Loucy (cell line): Measurements from ENCODE around the gene CHN2.

Experiments used
- H2AFZ ChIP-seq: fragments of 200-600 bp; sonication (generic); 2 replicates; pipeline ENCODE4 v1.6.0; 2016; ENCODE audit warnings: antibody characterized with exemption, mild to moderate bottlenecking, low read length, moderate library complexity
- H3F3A ChIP-seq: fragments of 200-600 bp; 2 replicates; pipeline ENCODE4 v1.6.0; 2016; ENCODE audit warnings: antibody characterized with exemption, low read depth, mild to moderate bottlenecking
- H3K27me3 ChIP-seq: fragments of 200-600 bp; sonication (generic); 2 replicates; pipeline ENCODE4 v1.6.1; 2014; ENCODE audit warnings: low read length, mild to moderate bottlenecking; ENCODE audit not compliant: insufficient read depth, poor library complexity, severe bottlenecking
- H3K36me3 ChIP-seq: fragments of 200-600 bp; sonication (generic); 2 replicates; pipeline ENCODE4 v1.6.1; 2016; ENCODE audit warnings: low read length; ENCODE audit not compliant: insufficient read depth
- H3K4me1 ChIP-seq: fragments of 200-600 bp; sonication (generic); 2 replicates; pipeline ENCODE4 v1.5.1; 2014; ENCODE audit warnings: low read length, mild to moderate bottlenecking; ENCODE audit not compliant: insufficient read depth, poor library complexity, severe bottlenecking
- H3K4me2 ChIP-seq: fragments of 200-600 bp; sonication (generic); 2 replicates; pipeline ENCODE4 v1.6.0; 2014; ENCODE audit warnings: antibody characterized with exemption, low read length, low read depth, mild to moderate bottlenecking; ENCODE audit not compliant: poor library complexity, severe bottlenecking
- H3K4me3 ChIP-seq: fragments of 200-600 bp; sonication (generic); 2 replicates; pipeline ENCODE4 v1.5.1; 2014; ENCODE audit warnings: low read length, mild to moderate bottlenecking, mixed read lengths; ENCODE audit not compliant: poor library complexity, severe bottlenecking
- H3K79me2 ChIP-seq: fragments of 200-600 bp; sonication (generic); 2 replicates; pipeline ENCODE4 v1.6.1; 2014; ENCODE audit warnings: low read length; ENCODE audit not compliant: insufficient read depth
- H3K9ac ChIP-seq: fragments of 200-600 bp; sonication (generic); 2 replicates; pipeline ENCODE4 v1.6.0; 2014; ENCODE audit warnings: mild to moderate bottlenecking, low read depth, low read length, moderate library complexity; ENCODE audit not compliant: poor library complexity, severe bottlenecking
- H3K9me2 ChIP-seq: fragments of 200-600 bp; sonication (generic); replicated peaks from 2 replicates; pipeline ENCODE4 v1.6.1; 2016; ENCODE audit warnings: low read depth, low read length, mixed read lengths
- H3K9me3 ChIP-seq: fragments of 200-600 bp; sonication (generic); 2 replicates; pipeline ENCODE4 v1.6.1; 2014; ENCODE audit warnings: mild to moderate bottlenecking, antibody characterized with exemption, low read length, low read depth; ENCODE audit not compliant: insufficient read depth
- H4K20me1 ChIP-seq: fragments of 200-600 bp; sonication (generic); 2 replicates; pipeline ENCODE4 v1.6.0; 2014; ENCODE audit warnings: antibody characterized with exemption, low read length, mild to moderate bottlenecking; ENCODE audit not compliant: insufficient read depth, poor library complexity, severe bottlenecking
- CTCF ChIP-seq: fragments of 200-600 bp; sonication (generic); conservative IDR thresholded peaks from 2 replicates; pipeline ENCODE4 v1.5.1; 2014; ENCODE audit warnings: mild to moderate bottlenecking, antibody characterized with exemption, low read length
- EZH2phosphoT487 ChIP-seq: fragments of 200-600 bp; IDR thresholded peaks from 2 replicates; pipeline ENCODE4 v1.6.1; 2018; ENCODE audit warnings: antibody characterized with exemption, mild to moderate bottlenecking, moderate library complexity, borderline replicate concordance

The CHN2 gene

GRCh38 chr7:29444267-29444666 is 249.7 kb downstream of the CHN2 start:
- Histone ChIP-seq H3K4me1 (no peaks in the 10 kb centered on the region), H3K79me2 (no peaks in the 10 kb centered on the region), H3K4me3 (no peak overlapping the region), H3F3A (no peaks in the 10 kb centered on the region), H2AFZ (no peak overlapping the region), H3K36me3 (no peaks in the 10 kb centered on the region), H3K9ac (no peak overlapping the region), H4K20me1 (no peaks in the 10 kb centered on the region), H3K4me2 (no peak overlapping the region), H3K9me3 (no peaks in the 10 kb centered on the region), H3K27me3 (no peaks in the 10 kb centered on the region), H3K9me2 (no peaks in the 10 kb centered on the region)
- no peak for TF ChIP-seq EZH2phosphoT487
- TF ChIP-seq CTCF, result no peak

GRCh38 chr7:29445736-29446135 is 251.2 kb downstream of the CHN2 start:
- no peaks in the 10 kb centered on the region for H3K27me3 ChIP-seq
- no peak overlapping the region for H2AFZ ChIP-seq
- no peaks in the 10 kb centered on the region for H3K9me2 ChIP-seq
- no peak overlapping the region for H3K4me2 ChIP-seq
- H3K4me3 ChIP-seq, result no peak overlapping the region
- no peak overlapping the region for H3K9ac ChIP-seq
- no peaks in the 10 kb centered on the region for H3K9me3 ChIP-seq
- no peaks in the 10 kb centered on the region for H3K79me2 ChIP-seq
- no peaks in the 10 kb centered on the region for H3K4me1 ChIP-seq
- TF ChIP-seq CTCF, result no peak
- no peak for TF ChIP-seq EZH2phosphoT487
- no peaks in the 10 kb centered on the region for H3K36me3 ChIP-seq
- no peaks in the 10 kb centered on the region for H3F3A ChIP-seq
- H4K20me1 ChIP-seq, result no peaks in the 10 kb centered on the region

- H3K9me3 ChIP-seq, result no peaks in the 10 kb centered on the region
- H3K4me3 ChIP-seq, result no peak overlapping the region
- H3F3A ChIP-seq, result no peaks in the 10 kb centered on the region
- no peaks in the 10 kb centered on the region for H3K27me3 ChIP-seq
- H3K9ac ChIP-seq, result no peak overlapping the region
- no peaks in the 10 kb centered on the region for H3K9me2 ChIP-seq
- H4K20me1 ChIP-seq, result no peaks in the 10 kb centered on the region
- H3K36me3 ChIP-seq, result no peaks in the 10 kb centered on the region
- no peaks in the 10 kb centered on the region for H3K79me2 ChIP-seq
- no peaks in the 10 kb centered on the region for H3K4me1 ChIP-seq
- no peak overlapping the region for H3K4me2 ChIP-seq
- TF ChIP-seq CTCF, result no peak
- TF ChIP-seq EZH2phosphoT487, result no peak
- no peak overlapping the region for H2AFZ ChIP-seq
These were observed 253.3 kb downstream of the CHN2 start for GRCh38 chr7:29447828-29448227.
